ENCODE results near the gene MGAT4A. TPM values are rescaled to one million over a fixed set of nuclear protein-coding genes. Genes with fewer than 3 reads are reported as not detected.

Gene MGAT4A
- polyA plus RNA-seq, 2 of the 4 experiments (the other 2 are of a cell fraction), result 0.61 to 2.6 TPM

GRCh38 chr2:98570356-98570755, 160.6 kb downstream of the MGAT4A start:
- TF ChIP-seq FOSB (CRISPR knock-in tag; IDR thresholded peaks at IDR 0.05), result no peak
- no peak for TF ChIP-seq EHF (CRISPR knock-in tag; IDR thresholded peaks at IDR 0.05)
- TF ChIP-seq KDM1A (IDR thresholded peaks at IDR 0.05; ENCODE audit: low read depth), result no peak
- no peak for TF ChIP-seq FOSL2 (IDR thresholded peaks at IDR 0.05)
- TF ChIP-seq FOSL2 (CRISPR knock-in tag; IDR thresholded peaks at IDR 0.05), result no peak
- no peak for TF ChIP-seq POLR2AphosphoS2 (conservative IDR thresholded peaks at IDR 0.05; ENCODE audit: low read length)
- TF ChIP-seq HOXA7 (CRISPR knock-in tag; IDR thresholded peaks at IDR 0.05), result no peak
- no peak for TF ChIP-seq FOXS1 (CRISPR knock-in tag; IDR thresholded peaks at IDR 0.05)
- no peak overlapping the region for H3K27ac ChIP-seq
- H3K4me1 ChIP-seq, result no peaks in the 10 kb centered on the region
- FAIRE-seq, result no peak
- POLR2A ChIA-PET, result no interaction called here
- H3K4me3 ChIP-seq, result no peak overlapping the region
- H3K4me2 ChIP-seq, result no peak overlapping the region
- CTCF ChIA-PET, result interaction anchor here (0.5 to 5.1 kb wide), 7 partner anchors 9 to 266 kb away, joined by 3 to 20 read pairs (median 9); no protein-coding TSS in a partner anchor
- WGBS (ENCODE audit: missing lambda C conversion rate), result 98% methylated on average over 5 of the region's 5 CpGs
- no peak for DNase-seq (ENCODE audit: low read depth in 1 of 2, low spot score in 1 of 2)
- H3K9me3 ChIP-seq, result no peaks in the 10 kb centered on the region
- ATAC-seq, result no peak

- ChIA-PET POLR2A (no interaction called here), CTCF (interaction anchor here (1.1 to 5.1 kb wide), 7 partner anchors 9 to 157 kb away, joined by 3 to 20 read pairs (median 11); no protein-coding TSS in a partner anchor)
- no peak overlapping the region for H3K4me2 ChIP-seq
Measured at GRCh38 chr2:98569915-98570314, 161.0 kb downstream of the MGAT4A start.

GRCh38 chr2:98569197-98569793, 161.6 kb downstream of the MGAT4A start:
- ChIA-PET CTCF (interaction anchor here (0.7 to 5.1 kb wide), 16 partner anchors 9 to 252 kb away, joined by 3 to 20 read pairs (median 4); partner anchors contain the start of gene COA5), POLR2A (no interaction called here)
- no peaks in the 10 kb centered on the region for H3K9me3 ChIP-seq
- WGBS (ENCODE audit: missing lambda C conversion rate), result 68% methylated on average over 18 of the region's 19 CpGs
- H3K4me1 ChIP-seq, result no peaks in the 10 kb centered on the region
- TF ChIP-seq RAD21 (conservative IDR thresholded peaks at IDR 0.05 in 1 of 2, IDR thresholded peaks at IDR 0.05 in 1 of 2) (peak; percentile 37 to 42; a peak in 3 of 5 replicates), ELK1 (IDR thresholded peaks at IDR 0.05; ENCODE audit: low read depth, low read length) (no peak), SMC3 (IDR thresholded peaks at IDR 0.05) (peak; percentile 42; the same call in 2 of the 3 replicates), CTCF (IDR thresholded peaks at IDR 0.05) (peak; percentile 71), EHMT2 (IDR thresholded peaks at IDR 0.05; ENCODE audit: low read depth) (no peak), ESRRA (IDR thresholded peaks at IDR 0.05; ENCODE audit: borderline replicate concordance, low read length) (no peak), SREBF2 (IDR thresholded peaks at IDR 0.05) (no peak)
- DNase-seq (ENCODE audit: low read depth in 1 of 2, low spot score in 1 of 2) (peak; percentile 22 to 51), FAIRE-seq (no peak), ATAC-seq (peak; percentile 71 to 93; a peak in 4 of 6 replicates)
- no peak overlapping the region for H3K27ac ChIP-seq
- H3K4me3 ChIP-seq, result no peak overlapping the region
- no peak overlapping the region for H3K4me2 ChIP-seq

More at GRCh38 chr2:98569915-98570314, 161.0 kb downstream of the MGAT4A start:
- ATAC-seq (no peak), FAIRE-seq (no peak), DNase-seq (ENCODE audit: low read depth in 1 of 2, low spot score in 1 of 2) (no peak)
- no peak overlapping the region for H3K27ac ChIP-seq
- no peak overlapping the region for H3K4me3 ChIP-seq
- no peaks in the 10 kb centered on the region for H3K4me1 ChIP-seq
- 97% methylated on average over 13 of the region's 13 CpGs for WGBS (ENCODE audit: missing lambda C conversion rate)
- no peaks in the 10 kb centered on the region for H3K9me3 ChIP-seq
- TF ChIP-seq HDAC2 (IDR thresholded peaks at IDR 0.05) (no peak), RAD21 (conservative IDR thresholded peaks at IDR 0.05 in 1 of 2, IDR thresholded peaks at IDR 0.05 in 1 of 2) (no peak), KDM1A (IDR thresholded peaks at IDR 0.05; ENCODE audit: low read depth) (no peak), REST (IDR thresholded peaks at IDR 0.05) (no peak), POLR2AphosphoS2 (conservative IDR thresholded peaks at IDR 0.05; ENCODE audit: low read length) (no peak), MAZ (IDR thresholded peaks at IDR 0.05; ENCODE audit: borderline replicate concordance, low read depth, low read length) (no peak), EHF (CRISPR knock-in tag; IDR thresholded peaks at IDR 0.05) (no peak), NR3C1 (IDR thresholded peaks at IDR 0.05) (no peak), HOXB13 (CRISPR knock-in tag; IDR thresholded peaks at IDR 0.05; ENCODE audit: low read depth) (no peak)

Data from A549 (cell line).